ENCODE results near the gene HOXA7. TPM values are rescaled to one million over a fixed set of nuclear protein-coding genes. Genes with fewer than 3 reads are reported as not detected.

The HOXA7 gene
- total RNA-seq, 2 donors from 2014 or later, result not detected

DNA sequence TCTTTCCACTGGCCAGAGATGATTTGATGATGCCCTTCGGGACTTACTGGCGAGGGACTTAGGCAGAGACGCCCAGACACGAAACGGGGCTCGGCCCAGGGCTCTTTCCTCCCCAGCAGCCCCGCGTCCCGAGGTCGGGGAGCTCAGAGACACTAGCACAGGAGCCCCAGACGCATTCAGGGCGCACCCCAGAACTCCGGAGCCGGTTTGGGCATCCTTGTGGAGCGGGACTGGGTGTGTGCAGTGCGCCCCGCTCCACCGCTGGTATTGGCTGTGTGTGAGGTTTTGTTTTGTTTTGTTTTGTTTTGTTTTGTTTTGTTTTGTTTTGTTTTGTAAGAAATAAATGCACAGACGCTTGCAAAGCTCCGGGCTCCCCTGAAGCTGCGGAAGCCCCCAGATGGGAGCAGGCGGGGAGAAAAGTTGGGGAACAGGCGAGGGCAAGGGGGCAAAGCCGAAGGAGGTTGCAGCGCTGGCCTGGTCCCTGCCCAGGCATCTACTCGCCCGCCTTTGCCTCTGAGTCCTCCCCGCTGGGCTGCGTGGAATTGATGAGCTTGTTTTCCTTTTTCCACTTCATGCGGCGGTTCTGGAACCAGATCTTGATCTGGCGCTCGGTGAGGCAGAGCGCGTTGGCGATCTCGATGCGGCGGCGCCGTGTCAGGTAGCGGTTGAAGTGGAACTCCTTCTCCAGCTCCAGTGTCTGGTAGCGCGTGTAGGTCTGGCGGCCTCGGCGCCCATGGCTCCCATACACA lies 11.1 kb downstream of the HOXA7 start:
- DNase-seq, result no peak

DNA sequence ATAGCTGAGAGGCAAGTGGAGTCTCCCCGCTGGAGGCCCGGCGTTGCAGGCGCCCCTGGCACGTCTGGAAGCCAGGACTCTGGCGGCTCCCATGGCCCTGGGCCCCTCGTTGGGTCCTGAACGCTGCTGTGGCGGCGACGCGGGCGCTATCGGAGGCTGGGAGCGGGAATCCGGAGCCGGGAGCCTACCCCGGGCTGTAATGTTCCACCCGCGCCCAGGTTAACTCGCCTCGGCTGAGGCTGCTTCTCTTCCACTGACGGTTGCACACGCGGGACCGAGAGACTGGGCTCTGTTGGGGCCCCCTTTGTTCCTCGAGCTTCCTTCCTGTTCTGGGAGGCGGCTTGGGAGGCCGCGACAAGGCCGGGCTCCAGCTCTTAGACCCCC lies 11.7 kb downstream of the HOXA7 start:
- DNase-seq, result no peak
- H3K27ac Mint-ChIP-seq, result no peak overlapping the region
- peaks cover 70% of the 10 kb centered on the region for H3K27me3 Mint-ChIP-seq
- peaks cover 2% of the 10 kb centered on the region for H3K36me3 Mint-ChIP-seq (ENCODE audit: low read depth)
- H3K4me3 Mint-ChIP-seq, result no peak overlapping the region
- ATAC-seq, result no peak
- H3K4me1 Mint-ChIP-seq, result peaks cover 10% of the 10 kb centered on the region
- no peaks in the 10 kb centered on the region for H3K9me3 ChIP-seq (ENCODE audit: control insufficient read depth, low read length, poor library complexity, severe bottlenecking)

More for the DNA sequence above, 11.1 kb downstream of the HOXA7 start:
- no peak overlapping the region for H3K4me3 Mint-ChIP-seq
- no peak overlapping the region for H3K27ac Mint-ChIP-seq
- peaks cover 2% of the 10 kb centered on the region for H3K36me3 Mint-ChIP-seq (ENCODE audit: low read depth)
- peaks cover 12% of the 10 kb centered on the region for H3K4me1 Mint-ChIP-seq
- H3K9me3 ChIP-seq (ENCODE audit: control insufficient read depth, low read length, poor library complexity, severe bottlenecking), result no peaks in the 10 kb centered on the region
- peaks cover 76% of the 10 kb centered on the region for H3K27me3 Mint-ChIP-seq
- ATAC-seq, result no peak

DNA sequence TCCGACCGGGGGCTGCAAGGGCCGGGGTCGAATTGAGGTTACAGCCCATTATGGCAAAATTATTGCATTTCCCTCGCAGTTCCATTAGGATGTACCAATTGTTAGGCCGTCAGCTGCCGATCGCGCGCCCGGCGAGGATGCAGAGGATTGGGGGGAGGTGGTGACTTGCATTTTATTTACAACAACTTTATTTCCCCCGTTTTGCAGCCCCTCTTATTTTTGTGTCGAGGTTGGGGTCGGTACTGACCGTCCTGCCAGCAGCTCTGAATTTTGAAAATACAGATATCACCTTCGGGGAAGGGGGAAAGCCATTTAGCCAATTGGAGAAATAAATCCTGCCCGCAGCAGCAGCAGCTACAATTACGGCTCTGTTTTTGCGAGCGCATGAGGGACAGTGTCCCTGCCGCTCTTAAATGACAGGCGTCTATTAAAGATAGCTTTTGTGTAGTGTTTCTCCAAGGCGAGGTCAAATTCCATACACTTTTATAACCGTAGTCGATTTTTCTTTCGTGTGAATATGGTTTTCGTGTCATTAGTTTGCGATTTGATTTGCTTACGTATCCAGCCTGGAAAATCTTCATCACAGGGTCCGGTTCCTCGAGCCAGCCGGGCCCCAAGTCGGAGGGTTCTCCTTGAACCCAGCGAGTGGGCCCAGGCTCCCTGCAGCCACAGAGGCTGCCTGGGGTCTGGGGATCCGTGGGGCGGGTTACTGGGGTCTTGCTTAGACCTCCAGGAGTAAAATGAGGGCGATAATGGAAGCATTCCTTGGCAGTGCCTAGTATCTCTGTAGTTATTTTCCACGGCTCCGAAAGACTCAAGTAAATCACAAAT lies 12.3 kb downstream of the HOXA7 start:
- H3K9me3 ChIP-seq (ENCODE audit: control insufficient read depth, low read length, poor library complexity, severe bottlenecking), result no peaks in the 10 kb centered on the region
- H3K4me1 Mint-ChIP-seq, result peaks cover 10% of the 10 kb centered on the region
- H3K4me3 Mint-ChIP-seq, result no peak overlapping the region
- H3K27me3 Mint-ChIP-seq, result peaks cover 64% of the 10 kb centered on the region
- DNase-seq (no peak), ATAC-seq (no peak)
- H3K36me3 Mint-ChIP-seq (ENCODE audit: low read depth), result peaks cover 2% of the 10 kb centered on the region
- H3K27ac Mint-ChIP-seq, result no peak overlapping the region

DNA sequence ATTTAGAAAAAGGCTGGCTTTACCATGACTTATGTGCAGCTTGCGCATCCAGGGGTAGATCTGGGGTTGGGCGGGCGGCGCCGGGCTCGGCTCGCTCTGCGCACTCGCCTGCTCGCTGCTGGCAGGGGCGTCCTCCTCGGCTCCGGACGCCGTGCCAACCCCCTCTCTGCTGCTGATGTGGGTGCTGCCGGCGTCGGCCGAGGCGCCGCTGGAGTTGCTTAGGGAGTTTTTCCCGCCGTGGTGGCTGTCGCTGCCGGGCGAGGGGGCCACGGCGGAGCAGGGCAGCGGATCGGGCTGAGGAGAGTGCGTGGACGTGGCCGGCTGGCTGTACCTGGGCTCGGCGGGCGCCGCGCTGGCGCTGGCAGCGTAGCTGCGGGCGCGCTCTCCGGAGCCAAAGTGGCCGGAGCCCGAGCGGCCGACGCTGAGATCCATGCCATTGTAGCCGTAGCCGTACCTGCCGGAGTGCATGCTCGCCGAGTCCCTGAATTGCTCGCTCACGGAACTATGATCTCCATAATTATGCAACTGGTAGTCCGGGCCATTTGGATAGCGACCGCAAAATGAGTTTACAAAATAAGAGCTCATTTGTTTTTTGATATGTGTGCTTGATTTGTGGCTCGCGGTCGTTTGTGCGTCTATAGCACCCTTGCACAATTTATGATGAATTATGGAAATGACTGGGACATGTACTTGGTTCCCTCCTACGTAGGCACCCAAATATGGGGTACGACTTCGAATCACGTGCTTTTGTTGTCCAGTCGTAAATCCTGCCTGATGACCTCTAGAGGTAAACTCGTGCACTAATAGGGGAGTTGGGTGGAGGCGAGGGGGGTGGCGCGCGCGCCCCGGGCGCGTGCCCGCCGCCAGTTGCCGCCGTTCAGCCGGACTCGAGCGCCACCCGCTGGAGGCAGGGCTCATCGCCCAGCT lies 13.2 kb downstream of the HOXA7 start, which contains the start of gene HOXA5:
Gene HOXA5, minus strand, starts transcription at position 659 of the 927 bp plus-strand sequence. Its CDS starts 74 bp downstream, at position 585.
- Mint-ChIP-seq H3K36me3 (ENCODE audit: low read depth) (peaks cover 2% of the 10 kb centered on the region), H3K4me1 (peaks cover 10% of the 10 kb centered on the region), H3K4me3 (no peak within 1 kb of the TSS), H3K27me3 (peaks cover 62% of the 10 kb centered on the region), H3K27ac (no peak within 1 kb of the TSS)
- DNase-seq (no peak), ATAC-seq (no peak)
- no peaks in the 10 kb centered on the region for H3K9me3 ChIP-seq (ENCODE audit: control insufficient read depth, low read length, poor library complexity, severe bottlenecking)

DNA sequence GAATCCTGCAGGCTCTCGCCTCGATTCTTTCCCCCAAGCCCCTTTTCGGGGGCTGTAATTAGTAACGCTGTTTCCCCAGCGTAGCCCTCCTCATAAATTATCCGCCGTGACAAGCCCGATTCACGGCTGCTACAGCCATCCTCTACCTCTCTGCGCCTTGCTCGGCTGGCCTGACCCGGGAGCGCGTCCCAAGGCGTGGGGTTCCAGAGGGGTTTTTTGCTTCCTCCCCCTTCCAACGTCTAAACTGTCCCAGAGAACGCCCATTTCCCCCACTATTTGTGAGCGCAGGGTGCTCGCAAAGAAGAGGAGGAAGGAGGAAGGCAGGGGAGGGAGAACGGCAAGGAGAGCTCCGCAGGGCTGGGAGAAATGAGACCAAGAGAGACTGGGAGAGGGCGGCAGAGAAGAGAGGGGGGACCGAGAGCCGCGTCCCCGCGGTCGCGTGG lies 13.9 kb downstream of the HOXA7 start:
- ATAC-seq (no peak), DNase-seq (no peak)
- Mint-ChIP-seq H3K36me3 (ENCODE audit: low read depth) (peaks cover 2% of the 10 kb centered on the region), H3K27me3 (peaks cover 64% of the 10 kb centered on the region), H3K4me3 (no peak overlapping the region), H3K4me1 (peaks cover 6% of the 10 kb centered on the region), H3K27ac (no peak overlapping the region)
- H3K9me3 ChIP-seq (ENCODE audit: control insufficient read depth, low read length, poor library complexity, severe bottlenecking), result no peaks in the 10 kb centered on the region

DNA sequence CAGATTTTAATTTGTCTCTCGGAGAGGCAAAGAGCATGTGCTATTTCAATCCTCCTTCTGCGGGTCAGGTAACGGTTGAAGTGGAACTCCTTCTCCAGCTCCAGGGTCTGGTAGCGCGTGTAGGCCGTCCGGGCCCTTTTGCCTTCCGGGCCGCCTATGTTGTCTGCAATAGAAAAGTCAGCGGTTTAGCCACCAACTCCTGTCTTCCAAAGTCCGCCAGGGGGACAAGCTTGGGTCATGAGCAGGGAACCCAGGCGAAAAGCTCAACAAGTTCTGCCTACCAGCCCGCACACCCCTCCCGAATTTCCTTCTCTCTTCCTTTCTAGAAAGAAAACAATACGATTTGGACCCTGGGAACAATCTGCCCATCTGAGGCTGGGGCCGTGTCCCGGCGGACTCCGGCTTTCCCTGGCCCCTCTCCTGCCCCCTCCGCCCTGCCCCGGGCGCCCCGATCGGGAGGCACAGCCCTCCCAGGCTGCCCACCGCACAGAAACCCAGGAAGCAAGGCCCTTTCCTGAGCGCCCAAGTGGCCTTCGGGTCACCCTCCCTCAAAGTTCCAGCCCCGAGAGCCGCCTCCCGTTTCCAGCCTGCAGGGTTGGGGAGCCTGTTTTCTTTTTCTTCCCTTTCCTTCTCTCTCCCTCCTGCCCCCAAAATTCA lies 14.4 kb downstream of the HOXA7 start:
- no peak overlapping the region for H3K27ac Mint-ChIP-seq
- ATAC-seq, result no peak
- peaks cover 2% of the 10 kb centered on the region for H3K36me3 Mint-ChIP-seq (ENCODE audit: low read depth)
- no peak overlapping the region for H3K4me3 Mint-ChIP-seq
- peaks cover 64% of the 10 kb centered on the region for H3K27me3 Mint-ChIP-seq
- DNase-seq, result no peak
- H3K4me1 Mint-ChIP-seq, result peaks cover 6% of the 10 kb centered on the region
- H3K9me3 ChIP-seq (ENCODE audit: control insufficient read depth, low read length, poor library complexity, severe bottlenecking), result peaks cover 2% of the 10 kb centered on the region

DNA sequence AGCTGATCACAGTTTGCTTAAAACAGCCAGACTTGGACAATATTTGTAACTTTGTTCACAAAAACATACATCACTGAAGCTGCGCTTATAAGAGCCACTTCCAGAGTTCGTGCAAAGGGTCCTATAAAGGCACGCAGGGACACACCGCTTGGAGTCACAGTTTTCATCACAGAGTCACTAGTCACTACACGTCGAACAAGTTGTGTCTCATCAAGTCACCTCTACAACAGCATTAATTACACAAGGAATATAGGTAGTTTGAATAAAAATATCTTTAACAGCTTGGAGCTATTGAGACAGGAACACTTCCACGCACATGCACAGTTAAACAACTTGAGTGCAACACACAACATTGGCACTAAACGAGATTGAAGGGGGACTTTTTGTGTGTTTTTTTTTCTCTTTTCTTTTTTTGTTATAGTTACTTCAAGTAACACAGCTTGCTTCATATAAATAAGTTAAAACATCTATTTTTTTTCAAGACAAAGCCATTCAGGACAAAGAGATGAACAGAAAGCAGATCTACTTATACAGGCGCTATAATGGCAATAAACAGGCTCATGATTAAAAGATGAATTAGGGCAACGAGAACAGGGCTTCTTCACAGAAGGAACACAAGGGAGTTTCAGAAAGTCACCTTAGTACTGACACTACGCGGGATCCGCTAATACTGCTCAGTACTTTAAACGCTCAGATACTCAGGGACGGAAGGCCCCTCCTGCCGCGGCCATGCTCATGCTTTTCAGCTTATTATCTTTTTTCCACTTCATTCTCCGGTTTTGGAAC lies 15.1 kb downstream of the HOXA7 start:
- H3K9me3 ChIP-seq (ENCODE audit: control insufficient read depth, low read length, poor library complexity, severe bottlenecking), result peaks cover 2% of the 10 kb centered on the region
- no peak for DNase-seq
- Mint-ChIP-seq H3K27ac (no peak overlapping the region), H3K4me1 (peaks cover 4% of the 10 kb centered on the region), H3K27me3 (peaks cover 64% of the 10 kb centered on the region), H3K4me3 (no peak overlapping the region), H3K36me3 (ENCODE audit: low read depth) (no peaks in the 10 kb centered on the region)
- ATAC-seq, result no peak

DNA sequence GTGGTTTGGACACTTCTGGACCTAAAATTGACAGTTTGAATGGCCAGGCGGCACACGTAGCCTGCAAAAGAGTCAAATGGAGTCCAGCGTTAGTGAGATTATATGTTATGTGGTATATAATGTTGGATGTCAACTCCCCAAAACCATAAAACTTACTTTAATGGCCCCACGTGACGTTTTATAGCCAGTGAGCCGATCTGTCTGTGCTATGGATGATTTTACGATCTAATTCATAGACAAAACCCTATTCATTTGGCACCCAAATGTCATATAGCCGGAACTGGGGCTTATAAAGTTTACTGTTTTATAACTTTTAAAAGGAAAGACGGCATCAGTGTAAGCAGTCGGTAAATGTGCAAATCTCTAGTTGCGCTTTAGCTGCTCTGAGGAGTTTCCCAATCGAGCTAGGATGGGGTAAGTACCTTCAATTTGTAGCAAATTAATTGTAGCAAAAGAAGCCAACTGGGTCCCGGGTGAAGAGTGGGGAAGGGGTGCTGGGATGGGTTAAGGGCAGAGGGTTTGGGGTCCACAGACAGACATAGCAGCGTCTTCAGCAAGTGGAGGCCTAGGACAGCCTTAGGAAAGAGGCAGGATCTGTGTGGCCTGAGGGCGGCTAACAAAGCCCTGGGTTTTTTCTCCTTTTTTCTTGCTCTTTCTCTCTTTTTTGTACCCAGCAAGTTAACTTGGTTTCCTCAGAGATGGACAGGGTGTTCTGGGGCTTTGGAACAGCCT lies 16.2 kb downstream of the HOXA7 start:
- no peak overlapping the region for H3K27ac Mint-ChIP-seq
- ATAC-seq, result no peak
- H3K4me1 Mint-ChIP-seq, result peaks cover 6% of the 10 kb centered on the region
- H3K27me3 Mint-ChIP-seq, result peaks cover 64% of the 10 kb centered on the region
- no peak for DNase-seq
- H3K4me3 Mint-ChIP-seq, result no peak overlapping the region
- H3K9me3 ChIP-seq (ENCODE audit: control insufficient read depth, low read length, poor library complexity, severe bottlenecking), result peaks cover 2% of the 10 kb centered on the region
- no peaks in the 10 kb centered on the region for H3K36me3 Mint-ChIP-seq (ENCODE audit: low read depth)

DNA sequence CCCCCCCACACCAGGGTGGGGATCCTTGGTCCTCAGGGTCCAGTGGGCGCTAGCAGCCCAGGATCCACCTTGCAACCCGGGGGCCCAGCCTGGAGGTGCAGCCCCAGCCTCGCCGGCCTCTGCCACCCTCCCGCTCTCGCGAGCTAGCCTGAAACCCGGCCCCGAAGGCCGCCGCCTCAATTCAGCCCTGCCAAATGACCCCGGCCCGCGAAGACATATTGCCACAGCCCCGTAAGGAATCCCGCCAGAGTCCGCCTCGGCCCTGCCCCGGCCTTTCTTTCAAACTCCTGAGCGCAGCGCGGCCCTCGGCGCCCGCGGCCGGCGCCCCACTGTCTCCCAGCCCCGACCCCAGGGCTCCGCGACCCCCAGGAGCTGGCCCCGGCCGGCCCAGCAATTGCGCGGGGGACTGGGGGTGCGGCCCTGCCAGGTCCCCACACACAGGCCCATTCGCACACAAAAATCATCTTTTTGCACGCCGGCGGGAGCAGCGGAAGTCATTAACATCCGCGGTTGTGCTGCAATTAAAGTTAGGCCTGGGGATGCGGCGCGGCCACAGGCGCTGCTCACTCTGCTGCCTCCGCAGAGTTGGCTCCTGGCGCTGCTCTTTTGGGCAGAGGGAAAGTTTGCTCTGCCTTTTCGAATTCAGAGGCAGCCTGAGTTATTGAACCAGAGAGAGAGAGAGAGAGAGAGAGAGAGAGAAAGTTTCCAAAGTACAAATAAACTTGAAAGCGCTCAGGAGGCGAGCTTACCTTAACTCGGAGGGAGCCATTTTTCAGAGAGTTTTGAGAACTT lies 16.9 kb downstream of the HOXA7 start:
- Mint-ChIP-seq H3K4me3 (no peak overlapping the region), H3K27me3 (peaks cover 67% of the 10 kb centered on the region), H3K4me1 (peaks cover 6% of the 10 kb centered on the region), H3K36me3 (ENCODE audit: low read depth) (no peaks in the 10 kb centered on the region), H3K27ac (no peak overlapping the region)
- no peak for ATAC-seq
- peaks cover 2% of the 10 kb centered on the region for H3K9me3 ChIP-seq (ENCODE audit: control insufficient read depth, low read length, poor library complexity, severe bottlenecking)
- DNase-seq, result no peak

DNA sequence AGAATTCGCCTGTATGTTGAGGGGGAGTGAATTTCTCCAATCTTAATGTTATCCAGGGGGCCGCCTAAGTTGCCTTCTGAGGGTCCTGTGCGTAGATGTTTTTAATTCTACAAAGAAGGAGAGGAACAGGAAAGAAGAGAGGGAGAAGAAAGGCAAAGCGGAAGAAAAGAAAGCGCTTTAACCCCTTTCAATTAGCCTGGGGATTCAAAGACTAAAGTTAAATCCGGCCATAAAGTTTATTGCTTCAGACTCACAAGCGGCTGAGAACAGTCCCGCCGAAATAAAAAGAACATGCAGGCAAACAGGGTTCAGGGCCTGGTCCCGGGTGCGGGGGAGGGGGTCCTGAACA lies 17.5 kb downstream of the HOXA7 start:
- peaks cover 2% of the 10 kb centered on the region for H3K9me3 ChIP-seq (ENCODE audit: control insufficient read depth, low read length, poor library complexity, severe bottlenecking)
- peaks cover 6% of the 10 kb centered on the region for H3K4me1 Mint-ChIP-seq
- H3K4me3 Mint-ChIP-seq, result no peak overlapping the region
- DNase-seq (no peak), ATAC-seq (no peak)
- H3K36me3 Mint-ChIP-seq (ENCODE audit: low read depth), result no peaks in the 10 kb centered on the region
- peaks cover 73% of the 10 kb centered on the region for H3K27me3 Mint-ChIP-seq
- H3K27ac Mint-ChIP-seq, result no peak overlapping the region

DNA sequence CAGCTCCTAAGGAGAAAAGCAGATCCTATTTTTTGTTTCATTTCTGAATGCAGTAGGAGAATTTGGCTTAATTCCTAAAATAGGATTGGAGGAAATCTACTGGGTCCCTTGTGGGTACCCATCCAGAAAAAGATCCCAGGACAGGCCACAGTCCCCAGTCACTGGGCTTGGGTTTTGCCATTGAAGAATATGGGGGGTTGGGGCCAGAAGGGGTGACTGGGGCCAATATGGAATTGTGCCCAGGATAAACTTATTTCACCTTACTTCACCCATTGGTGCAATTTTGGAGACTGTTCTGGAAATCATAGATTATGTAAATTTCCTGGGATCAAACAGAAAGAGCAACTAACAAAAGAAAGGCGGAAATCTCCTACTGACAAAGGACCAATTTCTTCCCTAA lies 18.0 kb downstream of the HOXA7 start:
- Mint-ChIP-seq H3K36me3 (ENCODE audit: low read depth) (no peaks in the 10 kb centered on the region), H3K27me3 (peaks cover 78% of the 10 kb centered on the region), H3K27ac (no peak overlapping the region), H3K4me1 (peaks cover 6% of the 10 kb centered on the region), H3K4me3 (no peak overlapping the region)
- no peak for ATAC-seq
- no peak for DNase-seq
- peaks cover 2% of the 10 kb centered on the region for H3K9me3 ChIP-seq (ENCODE audit: control insufficient read depth, low read length, poor library complexity, severe bottlenecking)
